Dedifferentiated amniotic fluid mesenchymal stem cell (primary cell): ENCODE results near the gene KRTAP5-7.
"Not testable (repeated sequence)": the region's sequence is repeated elsewhere in the genome, so short reads cannot be mapped to it uniquely, and the experiment has no call there.

Source experiments
- DNase-seq: peaks from one replicate; pipeline ENCODE4 v3.0.0-alpha.2; 2016; ENCODE audit errors: extremely low spot score

Gene KRTAP5-7

GRCh38 chr11:71526796-71527575, at the start of gene KRTAP5-7:
Gene KRTAP5-7 (plus strand): TSS chr11:71527267. CDS start chr11:71527301, 34 bp downstream.
- DNase-seq: not testable (repeated sequence)

GRCh38 chr11:71477641-71478527, 49.2 kb upstream of the KRTAP5-7 start:
- no peak for DNase-seq

DNA sequence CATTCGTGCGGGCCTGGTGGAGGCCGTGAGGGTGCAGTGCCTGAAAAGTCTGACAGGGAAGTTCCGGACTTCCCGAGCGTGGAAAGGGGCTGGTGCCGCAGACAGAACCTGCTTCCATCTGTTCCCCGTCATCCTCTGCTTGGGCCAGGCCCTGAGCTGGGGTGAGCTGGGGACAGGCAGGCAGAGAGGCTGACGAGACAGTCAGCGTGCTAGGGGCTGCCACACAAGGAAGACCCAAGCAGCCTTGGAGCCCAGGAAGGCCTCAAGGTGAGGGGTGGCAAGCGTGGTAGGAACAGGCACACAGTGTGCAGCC, 48.6 kb upstream of the KRTAP5-7 start:
- no peak for DNase-seq

GRCh38 chr11:71481101-71481960, 45.7 kb upstream of the KRTAP5-7 start:
- DNase-seq: no peak

- DNase-seq: no peak
These were observed 44.9 kb upstream of the KRTAP5-7 start for GRCh38 chr11:71482216-71482615.

DNA sequence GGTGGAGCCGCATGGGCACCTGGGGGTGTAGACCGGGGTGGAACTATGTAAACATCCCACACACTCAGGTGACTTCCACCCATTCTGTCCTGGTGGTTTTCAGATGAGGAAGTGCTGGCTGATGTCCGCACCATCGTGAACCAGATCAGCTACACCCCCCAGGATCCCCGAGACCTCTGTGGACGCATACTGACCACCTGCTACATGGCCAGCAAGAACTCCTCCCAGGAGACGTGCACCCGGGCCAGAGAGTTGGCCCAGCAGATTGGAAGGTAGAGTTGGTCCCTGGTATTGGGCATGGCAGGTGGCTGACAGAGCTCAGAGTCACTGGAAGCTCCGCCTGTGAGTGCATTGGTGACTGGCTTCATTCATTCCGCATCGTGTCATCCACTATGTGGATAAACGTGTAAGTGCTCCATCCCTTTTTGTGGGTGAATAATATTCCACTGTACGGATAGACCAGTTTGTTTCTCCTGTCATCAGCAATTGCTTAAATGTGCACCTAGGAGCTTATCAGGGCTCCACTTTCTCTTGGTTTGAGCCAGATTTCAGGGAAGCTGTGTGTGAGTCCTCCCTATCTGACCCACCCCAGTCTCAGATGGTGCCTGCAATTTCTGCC, 44.2 kb upstream of the KRTAP5-7 start:
- DNase-seq: no peak

GRCh38 chr11:71483692-71484091, 43.4 kb upstream of the KRTAP5-7 start:
- no peak for DNase-seq

DNA sequence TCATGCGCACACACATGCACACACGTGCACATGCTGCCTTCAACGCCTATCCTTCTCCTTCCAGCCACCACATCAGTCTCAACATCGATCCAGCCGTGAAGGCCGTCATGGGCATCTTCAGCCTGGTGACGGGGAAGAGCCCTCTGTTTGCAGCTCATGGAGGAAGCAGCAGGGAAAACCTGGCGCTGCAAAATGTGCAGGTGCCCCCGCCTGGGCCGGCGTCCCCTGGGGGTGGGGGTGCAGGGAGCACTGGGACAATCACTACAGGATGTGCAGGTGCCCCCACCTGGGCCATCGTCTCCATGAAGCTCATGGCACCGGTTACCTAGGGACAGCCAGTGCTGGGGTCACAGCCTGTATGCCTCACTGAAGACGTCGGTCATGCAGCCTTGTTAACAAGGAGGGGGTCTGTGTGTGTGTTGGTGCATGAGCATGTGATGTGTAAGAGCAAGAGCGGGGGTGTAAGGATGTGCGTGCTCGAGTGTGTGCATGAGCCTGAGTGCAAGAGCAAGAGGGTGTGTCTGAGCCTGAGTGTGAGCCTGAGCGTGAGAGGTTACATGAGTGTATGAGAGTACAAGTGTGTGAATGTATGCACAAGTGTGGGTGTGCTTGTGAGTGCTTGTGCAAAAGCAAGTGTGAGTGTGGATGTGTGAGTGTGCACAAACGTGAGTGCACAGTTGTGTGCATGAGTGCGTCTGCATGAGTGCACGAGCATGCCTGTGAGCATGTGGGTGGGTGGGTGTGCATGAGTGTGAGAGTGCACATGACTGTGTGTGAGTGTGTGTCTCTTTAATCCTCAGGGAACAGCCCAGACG, 42.6 kb upstream of the KRTAP5-7 start:
- DNase-seq: no peak

DNA sequence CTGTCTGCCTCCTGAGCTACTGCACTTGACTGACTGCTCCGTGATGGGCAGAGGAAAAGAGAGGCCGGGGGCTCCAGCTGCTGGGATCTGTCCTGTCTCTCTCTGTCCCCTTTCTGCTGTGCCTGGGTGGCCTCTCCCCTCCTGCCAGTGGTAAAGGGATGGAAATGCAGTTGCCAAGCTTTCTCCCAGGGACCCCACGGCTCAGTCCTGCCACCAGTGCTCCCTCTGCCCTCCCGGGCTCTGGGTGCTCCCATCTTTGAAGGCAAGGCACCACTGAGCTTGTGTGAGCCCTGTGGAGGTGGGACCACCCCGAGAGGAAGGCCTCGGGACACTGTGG, 42.0 kb upstream of the KRTAP5-7 start:
- DNase-seq: no peak

GRCh38 chr11:71485466-71485865, 41.6 kb upstream of the KRTAP5-7 start:
- no peak for DNase-seq

DNA sequence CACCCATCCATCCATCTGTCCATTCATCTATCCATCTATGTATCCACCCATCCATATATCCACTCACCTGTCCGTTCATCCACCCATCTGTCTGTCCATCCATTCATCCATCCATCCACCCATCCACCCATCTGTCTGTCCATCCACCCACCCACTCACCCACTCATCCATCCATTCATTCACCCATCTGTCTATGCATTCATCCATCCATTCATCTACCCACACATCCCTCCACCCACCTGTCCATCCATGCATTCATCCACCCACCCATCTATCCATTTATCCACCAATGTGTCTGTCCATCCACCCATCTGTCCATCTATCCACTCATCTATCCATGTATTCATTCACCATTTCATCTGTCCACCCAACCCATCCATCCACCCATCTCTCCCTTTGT, 40.7 kb upstream of the KRTAP5-7 start:
- no peak for DNase-seq

DNA sequence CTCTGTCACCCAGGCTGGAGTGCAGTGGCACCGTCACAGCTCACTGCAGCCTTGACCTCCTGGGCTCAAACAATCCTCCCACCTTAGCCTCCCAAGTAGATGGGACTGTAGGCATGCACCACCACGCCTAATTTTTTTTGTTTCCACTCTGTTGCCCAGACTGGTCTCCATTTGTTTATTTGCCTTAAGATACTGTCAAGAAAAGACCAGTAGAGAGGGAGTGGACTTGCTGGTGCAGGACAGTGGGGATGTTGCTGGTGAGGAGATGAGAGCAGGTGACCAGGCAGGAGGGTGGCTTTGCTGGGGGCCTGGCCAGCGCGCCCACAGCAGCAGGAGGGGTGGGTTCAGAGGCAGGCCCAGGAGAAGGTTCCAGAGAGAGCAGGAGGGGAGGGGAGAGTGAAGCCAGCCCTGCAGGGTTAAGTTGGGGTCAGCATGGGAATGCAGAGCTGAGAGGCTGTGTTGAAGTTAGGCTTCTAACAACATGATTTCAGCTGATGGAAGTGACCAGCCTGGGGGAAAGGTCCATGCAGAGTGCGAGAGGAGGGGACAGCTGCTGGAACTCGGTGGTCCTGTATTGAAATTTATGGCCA, 38.3 kb upstream of the KRTAP5-7 start:
- DNase-seq: no peak

GRCh38 chr11:71489311-71490043, 37.6 kb upstream of the KRTAP5-7 start:
- DNase-seq: no peak

DNA sequence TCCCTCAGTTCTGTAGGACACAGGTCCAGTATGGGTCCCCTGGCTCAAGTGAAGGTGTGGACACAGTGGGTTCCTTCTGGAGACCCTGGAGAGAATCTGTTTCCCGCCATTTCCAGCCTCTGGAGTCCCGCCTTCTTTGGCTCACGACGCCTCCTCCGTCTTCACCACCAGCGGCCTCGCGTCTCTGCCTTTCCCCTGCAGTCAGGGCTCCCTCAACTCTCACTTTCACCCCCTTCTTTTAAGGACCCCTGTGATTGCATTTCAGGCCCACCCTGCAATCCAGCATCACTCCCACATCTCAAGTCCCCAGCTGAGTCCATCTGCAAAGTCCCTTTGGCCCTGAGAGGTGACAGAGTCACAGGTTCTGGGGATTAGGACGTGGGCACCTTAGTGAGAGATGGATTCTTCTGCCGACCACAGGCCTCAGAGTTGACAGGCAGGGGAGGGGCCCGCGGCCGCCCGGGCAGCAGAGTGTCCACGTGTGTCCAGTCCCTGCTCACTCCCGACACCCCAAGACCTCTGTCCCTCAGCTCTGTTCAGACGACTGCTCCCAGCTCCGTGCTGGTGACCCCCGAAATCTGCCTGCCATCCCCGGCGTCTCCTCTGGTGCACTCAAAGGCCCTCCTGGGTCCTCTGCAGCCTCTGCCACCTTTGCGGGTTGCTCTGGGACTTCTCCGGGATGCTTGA, 36.9 kb upstream of the KRTAP5-7 start:
- DNase-seq: no peak

DNA sequence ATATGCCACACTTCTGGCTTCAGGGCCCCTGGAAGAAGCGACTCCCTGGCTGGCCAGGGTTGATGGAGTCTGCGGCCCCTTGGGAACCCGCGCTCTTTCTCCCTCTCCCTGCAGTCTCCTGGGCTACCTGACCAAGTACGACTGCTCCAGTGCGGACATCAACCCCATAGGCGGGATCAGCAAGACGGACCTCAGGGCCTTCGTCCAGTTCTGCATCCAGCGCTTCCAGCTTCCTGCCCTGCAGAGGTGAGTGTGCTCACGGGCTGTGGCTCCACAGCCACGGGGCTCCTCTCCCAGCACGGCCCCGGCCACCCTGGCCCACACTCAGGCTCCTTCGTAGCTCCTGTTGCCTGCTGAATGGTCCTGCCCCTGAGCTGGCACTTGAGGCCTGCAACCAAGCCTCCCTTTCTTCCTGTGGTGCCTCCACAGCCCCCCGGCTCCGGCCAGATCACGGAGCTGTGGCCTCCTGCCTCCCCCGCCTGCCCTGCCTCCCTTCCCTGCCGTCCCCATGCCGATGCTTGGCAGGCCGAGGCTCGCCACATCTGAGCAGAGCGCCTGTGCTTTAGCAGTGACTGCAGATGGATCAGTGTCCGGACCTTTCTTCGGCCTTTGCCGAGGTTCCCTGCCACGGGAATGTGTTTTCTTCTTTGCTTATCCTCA, 36.2 kb upstream of the KRTAP5-7 start:
- DNase-seq: no peak

DNA sequence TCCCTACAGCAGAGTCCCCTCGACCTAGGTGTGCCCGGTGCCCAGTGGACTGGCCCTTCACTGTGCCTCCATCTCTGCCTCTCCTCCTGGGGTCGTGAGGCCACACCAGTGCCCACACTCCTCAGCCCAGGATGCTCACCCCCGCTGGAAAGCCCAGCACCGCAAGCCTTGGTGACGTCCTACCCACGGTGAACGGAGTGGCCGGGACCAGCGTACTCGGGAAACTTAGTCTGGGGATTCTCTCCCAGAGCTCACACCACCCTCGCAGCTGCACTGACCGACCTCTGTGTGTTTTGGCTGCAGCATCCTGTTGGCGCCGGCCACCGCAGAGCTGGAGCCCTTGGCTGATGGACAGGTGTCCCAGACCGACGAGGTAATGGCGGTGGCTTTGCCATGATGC, 35.5 kb upstream of the KRTAP5-7 start:
- no peak for DNase-seq

DNA sequence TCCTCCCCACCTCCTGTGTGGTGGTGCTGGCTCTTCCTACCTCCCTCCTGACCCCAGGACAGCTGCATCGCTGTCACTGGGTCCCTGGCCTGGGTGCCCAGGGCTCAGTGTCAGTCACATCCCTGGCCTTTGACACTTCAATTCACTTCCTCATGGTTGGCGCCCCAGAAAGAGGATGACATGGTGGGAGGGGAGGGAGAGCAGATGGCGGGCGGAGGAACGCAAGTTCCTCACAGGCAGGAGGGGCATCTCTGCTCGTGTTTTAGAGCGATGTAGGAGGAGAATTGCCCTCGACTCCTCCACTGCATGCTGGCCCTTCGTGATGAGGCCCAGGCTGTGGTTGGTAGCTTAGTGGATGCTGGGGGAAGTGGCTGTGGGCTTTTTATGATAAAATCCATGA, 35.1 kb upstream of the KRTAP5-7 start:
- DNase-seq: no peak

- DNase-seq: no peak
These were observed 31.5 kb upstream of the KRTAP5-7 start for GRCh38 chr11:71495286-71496230.
